HG03521 (cell line): Measurements from ENCODE around the gene HS6ST1.

Experiments
- ATAC-seq: cut with Tn5 transposase; IDR thresholded peaks from one replicate; pipeline ENCODE4 v1.9.1; 2021; ENCODE audit warnings: mild to moderate bottlenecking, moderate library complexity; ENCODE audit not compliant: unreplicated experiment

Gene HS6ST1, protein sequence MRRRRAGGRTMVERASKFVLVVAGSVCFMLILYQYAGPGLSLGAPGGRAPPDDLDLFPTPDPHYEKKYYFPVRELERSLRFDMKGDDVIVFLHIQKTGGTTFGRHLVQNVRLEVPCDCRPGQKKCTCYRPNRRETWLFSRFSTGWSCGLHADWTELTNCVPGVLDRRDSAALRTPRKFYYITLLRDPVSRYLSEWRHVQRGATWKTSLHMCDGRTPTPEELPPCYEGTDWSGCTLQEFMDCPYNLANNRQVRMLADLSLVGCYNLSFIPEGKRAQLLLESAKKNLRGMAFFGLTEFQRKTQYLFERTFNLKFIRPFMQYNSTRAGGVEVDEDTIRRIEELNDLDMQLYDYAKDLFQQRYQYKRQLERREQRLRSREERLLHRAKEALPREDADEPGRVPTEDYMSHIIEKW

DNA sequence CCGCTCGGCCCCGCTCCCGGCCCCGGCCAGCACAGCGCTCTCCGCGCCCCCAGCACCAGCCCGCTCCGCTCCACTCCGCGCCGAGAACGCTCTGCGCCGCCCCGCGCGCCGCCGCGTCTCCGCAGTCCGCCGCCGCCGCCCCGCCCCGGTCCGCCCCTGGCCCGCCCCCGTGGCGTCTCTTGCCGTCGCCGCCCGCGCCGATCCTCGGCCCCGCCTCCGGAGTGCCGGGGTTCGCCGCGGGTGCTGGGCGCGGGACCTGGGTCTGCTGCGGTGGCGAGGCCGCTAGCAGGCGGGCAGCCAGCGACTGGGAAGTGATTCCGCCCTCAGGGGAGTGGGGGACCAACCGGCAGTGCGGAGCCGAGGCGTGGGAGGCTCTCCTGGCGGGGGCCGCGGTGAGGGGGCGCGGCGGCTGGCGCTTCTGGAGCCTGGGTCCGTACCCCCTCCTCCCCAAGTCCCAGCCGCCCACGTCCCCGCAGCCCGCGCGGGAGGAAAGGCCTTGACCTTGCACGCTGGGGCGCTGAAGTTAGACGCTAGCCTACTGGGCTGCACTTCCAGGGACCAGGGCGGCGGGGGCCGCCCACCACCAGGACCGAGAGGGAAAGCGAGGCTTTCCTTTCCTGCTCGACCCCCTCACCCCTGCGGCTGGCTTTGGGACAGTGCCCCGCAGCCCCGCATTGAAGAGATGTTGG is at the start of gene HS6ST1:
HS6ST1 (minus strand) TSS at position 93 of the 689 bp plus-strand sequence. CDS start 305 bp downstream, outside the sequence.
- ATAC-seq, result peak; percentile 65

DNA sequence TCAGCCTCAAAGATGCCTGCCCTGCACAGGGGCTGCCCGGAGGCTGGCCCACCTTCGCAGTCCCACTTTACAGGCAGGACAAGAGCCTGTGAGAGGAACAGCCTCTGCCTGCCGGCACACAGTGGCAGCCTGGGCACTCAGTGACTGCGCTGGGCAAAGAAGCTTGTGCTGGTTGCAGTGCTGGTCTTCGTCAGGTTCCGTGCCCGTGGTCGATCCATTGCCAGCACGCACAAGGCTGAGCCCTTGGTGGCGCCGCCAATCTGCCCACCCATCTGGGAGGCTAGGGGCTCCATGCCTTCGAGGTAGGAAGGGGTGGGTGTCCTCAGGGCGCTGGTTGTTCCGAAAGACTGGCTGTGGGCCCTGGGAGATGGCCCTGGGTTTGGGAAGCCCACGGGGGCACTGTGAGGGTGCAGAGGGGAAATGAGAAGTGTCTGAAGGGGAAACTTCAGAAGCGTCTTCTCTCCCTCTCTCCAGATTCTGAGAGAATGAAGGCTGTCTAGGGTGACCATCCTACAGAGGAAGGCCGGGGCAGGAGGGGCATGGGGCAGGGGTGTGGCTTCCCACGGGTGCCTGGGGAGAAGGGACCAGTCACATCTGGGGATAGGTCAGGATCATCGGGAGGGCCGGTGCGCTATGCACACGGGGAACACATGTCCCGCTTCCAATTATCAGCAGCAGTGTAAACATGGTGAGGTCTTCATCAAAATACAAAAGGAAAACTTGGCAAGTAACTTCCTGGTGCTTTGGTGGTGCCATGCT is 49.1 kb upstream of the HS6ST1 start:
- ATAC-seq, result no peak

DNA sequence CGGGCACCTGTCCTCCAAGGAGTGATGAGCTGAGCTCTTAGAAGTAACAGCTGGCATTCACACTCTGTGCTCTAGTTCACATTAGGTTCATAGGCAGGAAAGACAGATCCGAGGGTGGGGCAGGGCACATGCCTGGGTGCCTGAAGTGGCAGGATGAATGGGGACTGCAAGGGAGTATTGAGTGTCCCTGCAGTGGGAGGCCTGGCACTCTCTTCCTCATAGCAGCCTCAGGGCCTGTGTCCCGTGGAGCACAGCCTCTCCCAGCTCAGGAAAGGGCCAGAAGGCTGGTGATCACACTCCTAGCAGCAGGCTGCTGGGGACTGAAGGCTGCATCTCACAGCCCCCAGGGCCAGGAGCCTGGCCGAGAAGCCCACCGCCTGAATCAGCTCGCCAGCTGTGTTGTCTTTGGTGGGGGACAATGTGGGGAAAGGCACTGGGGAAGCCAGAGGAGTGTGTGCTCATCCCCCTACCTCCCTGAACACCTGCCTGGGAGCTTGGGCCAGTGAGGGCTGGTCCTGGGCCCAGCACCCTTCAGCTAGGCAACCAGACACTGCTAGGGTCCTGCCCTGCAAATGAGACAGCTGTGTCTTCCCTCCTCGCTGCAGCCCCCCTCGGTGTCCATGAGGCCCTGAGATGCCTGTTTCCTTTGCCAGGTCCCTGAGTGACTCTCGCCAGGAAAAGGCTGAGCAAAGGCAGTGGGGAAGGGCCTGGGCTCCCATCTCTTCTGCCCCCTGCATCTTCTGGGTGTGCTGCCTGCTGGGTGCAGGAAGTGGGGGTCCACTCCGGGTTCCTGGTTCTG is 48.2 kb upstream of the HS6ST1 start:
- ATAC-seq, result no peak

DNA sequence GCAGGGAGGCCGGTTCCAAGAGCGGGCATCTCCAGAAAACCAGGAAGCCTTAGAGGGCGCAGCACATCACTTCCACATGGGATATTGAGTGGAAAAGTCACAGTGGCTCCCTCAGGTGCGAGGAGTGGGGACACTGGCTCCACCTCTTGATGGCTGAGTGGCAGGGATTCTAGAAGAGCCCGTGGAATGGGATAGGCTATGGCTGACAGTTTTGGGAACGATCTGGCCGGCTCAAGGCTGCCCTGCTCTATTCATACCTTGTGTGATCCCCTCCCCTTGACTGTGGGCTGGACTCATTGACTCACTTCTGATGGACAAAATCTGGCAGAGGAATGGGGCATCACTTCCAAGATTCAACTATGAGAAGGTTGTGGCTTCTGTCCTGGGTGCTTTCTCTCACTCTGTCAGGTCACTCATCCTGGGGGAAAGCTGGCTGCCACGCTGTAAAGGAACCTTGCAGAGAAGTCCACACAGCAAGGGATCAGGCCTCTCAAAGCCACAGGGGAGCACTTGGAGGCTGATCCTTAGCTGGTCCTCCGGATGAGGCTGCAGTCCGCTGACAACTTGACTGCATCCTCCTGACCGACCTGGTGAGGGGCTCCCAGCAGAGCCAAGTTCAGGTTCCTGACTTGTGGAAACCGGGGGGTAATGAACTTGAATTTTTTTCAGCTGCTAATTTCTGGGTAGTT is 46.7 kb upstream of the HS6ST1 start:
- no peak for ATAC-seq

DNA sequence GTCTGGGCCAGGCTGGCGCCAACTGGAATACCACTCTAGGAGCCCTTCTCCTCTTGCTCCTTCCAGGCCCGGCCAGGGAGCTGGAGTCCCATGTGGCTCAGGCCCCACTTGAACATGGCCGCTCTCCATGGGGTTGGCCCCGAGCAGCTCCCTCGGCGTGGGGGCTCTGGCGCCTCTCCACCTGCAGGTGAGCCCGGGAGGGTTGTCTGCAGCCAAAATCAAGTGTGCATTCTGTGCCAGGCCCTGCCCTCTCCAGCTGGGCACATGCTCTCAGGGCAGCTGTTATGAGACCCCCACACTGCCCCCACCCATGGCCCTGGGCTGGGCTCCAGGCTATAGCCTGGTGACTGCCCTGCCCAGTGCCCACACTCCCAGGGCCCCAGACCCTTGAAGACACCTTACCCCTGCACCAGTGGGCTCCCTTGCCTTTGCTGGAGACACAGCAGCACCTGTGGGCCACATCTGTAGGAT is 45.8 kb upstream of the HS6ST1 start:
- no peak for ATAC-seq

DNA sequence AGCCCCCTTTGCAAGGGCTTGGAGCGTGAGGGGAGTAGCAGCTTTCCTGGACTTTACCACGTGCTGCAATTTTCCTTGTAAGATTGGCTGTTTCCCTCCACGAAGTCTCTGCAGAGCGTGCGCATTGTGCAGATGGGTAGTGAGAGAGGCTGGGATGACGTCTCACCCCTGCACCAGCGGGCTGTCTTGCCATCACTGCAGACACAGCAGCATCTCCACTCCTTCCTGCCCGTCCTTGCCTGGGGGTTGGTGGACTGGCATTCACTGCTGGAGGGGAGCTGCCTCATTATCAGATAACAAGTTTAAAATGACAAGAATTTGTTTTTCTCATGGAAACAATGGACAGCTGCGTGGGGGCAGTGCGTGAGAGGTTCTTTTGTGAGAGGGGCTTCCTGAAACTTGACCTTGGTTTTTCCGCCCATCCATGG is 45.3 kb upstream of the HS6ST1 start:
- no peak for ATAC-seq

DNA sequence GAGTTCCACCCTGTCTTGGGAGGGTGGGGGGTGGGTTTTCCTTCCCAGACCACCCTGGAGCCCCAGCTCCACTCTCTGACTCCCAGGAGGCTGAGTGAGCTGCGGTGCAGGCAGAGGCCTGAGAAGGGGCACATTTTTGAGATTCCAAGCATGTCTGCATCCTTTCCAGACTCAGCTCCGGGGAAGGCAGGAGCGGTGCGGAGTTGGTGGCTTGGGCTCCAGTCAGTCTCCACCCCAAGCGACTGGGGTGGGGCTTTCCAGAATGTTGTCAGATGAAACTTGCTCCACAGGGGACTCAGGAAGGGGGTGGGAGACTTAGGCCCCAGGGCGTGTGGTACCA is 44.2 kb upstream of the HS6ST1 start:
- no peak for ATAC-seq

DNA sequence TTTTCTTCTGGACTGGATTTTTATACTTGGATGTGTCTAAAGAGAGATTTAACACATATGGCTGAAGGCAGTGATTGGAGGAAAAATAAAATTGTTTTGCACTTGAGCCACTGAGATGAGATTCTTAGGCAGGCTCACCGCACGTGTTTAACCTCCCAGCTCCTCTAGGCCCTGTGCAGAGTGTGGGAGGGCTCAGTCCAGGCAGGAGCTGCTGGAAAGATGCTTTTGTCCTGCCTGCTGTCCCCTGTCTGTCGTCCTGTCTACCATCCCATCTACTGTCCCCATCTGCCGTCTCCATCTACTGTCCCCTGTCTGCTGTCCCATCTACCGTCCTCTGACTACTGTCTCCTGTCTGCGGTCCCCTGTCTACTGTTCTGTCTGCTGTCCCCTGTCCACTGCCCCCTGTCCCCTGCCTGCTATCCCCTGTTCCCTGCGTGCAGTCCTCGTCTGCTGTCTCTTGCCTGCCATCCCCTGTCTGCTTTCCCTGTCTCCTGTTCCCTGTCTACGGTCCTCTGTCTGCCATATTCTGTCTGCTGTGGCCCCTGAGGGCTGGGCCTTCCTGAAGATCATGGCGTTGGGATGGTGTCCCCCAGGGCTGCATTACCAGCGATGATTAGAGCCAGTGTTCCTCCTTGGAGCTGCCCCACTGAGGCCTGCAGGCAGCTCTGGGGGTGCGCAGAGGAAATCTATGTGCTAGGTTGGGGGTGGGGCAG is 43.7 kb upstream of the HS6ST1 start:
- ATAC-seq, result no peak

DNA sequence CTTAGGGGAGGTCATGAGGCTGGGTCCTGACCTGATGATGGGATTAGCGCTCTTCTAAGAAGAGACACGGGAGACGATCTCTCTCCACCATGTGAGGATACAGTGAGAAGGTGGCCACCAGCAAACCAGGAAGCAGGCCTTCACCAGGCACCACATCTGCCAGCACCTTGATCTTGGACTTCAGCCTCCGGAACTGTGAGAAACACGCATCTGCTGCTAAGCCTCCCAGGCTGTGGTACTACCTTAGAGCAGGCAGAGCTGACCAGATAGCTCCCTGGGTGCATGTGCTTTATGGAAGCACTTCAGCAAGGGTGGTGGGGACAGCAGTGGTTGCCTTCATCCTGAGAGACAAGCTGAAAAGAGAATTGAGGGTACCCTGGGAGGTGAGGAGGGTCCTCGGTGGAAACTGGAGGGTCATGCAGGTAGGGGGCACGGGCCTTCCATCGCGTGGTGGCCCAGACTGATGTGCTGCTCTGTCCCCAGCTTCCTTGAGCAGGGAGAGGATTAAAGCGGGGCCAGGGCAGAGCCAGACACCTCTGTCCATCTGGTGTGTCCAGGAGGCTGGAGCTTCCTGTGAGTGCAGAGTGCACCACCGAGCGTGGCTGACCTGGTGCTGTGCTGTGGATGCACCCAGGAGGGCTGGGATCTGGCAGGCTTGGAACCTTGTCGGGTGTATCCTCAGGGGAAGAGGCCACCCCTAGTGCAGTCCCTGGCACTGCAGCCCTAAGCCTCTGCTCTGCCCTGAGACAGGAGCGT is 42.9 kb upstream of the HS6ST1 start:
- no peak for ATAC-seq

DNA sequence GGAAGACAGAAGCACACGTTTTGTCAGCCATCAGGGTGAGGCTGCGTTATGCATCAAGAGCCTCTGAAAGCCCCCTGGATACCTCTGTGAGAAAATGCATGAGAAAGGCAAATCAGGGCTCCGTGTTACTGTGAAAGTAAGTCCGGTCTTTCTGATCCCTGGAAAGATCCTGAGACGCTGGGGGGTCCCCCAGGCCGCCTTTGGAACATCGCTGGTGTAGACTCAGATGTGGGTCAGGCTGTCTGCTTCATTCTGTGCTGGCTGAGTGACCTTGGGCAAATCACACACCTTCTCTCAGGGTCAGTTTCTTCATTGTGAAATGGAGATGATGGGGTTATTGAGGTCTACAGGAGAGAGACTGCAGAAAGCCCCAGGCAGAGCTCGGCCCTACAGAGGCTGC is 42.0 kb upstream of the HS6ST1 start:
- no peak for ATAC-seq

DNA sequence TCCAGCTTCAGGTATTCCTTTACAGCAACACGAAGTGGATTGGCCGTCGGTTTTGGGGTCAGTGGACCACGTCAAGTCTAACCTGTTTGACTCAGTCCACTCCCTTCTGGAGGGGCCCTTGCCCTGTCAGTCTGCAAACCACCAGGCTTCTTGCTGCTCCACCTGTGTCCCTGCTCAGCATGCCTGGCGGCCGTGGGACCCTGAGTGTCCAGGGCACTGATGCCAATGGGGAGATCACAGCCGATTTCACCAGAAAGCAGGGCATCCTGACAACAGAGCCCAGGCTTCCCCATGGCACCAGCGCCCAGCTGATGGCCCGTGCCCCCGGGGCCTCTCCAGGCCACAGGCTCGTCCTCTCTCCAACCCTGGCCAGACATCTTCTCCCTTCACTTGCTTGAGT is 41.2 kb upstream of the HS6ST1 start:
- ATAC-seq, result no peak

DNA sequence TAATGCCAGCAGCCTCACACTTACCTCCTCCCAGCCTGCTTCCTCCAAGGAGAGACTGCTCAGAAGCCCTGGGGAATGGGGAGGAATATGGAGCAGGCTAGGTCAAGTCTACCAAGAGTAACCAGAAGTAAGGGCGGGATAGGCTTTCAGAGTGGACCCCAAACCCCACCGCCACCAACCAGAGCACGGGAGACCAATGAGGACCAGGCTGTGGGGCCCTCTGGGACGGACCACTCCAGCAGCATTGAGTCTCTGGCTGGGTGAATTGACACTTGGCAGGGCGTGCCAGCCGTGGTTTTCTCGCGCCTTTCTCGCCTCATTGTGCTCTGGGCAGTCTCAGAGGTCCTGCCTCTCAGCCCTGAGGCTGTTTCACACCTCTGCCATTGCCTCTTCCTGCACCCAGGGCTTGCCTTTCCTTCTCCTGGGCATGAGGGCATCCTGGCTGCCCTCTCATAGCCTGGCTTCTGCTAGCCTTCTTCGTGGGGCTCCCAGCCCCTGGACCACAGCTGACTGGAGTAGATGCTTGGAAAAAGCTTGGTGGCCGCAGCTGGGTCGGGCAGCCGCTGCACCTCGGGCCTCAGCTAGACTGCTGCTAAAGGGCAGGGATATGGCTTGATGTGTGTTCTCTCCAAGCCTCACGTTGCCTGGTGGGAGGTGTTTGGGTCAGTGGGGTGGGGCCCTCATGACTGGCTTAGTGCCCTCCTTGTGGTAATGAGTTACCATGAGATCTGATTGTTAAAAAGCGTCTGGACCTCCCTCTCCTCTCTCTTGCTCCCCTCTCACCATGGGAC is 40.5 kb upstream of the HS6ST1 start:
- ATAC-seq, result no peak

DNA sequence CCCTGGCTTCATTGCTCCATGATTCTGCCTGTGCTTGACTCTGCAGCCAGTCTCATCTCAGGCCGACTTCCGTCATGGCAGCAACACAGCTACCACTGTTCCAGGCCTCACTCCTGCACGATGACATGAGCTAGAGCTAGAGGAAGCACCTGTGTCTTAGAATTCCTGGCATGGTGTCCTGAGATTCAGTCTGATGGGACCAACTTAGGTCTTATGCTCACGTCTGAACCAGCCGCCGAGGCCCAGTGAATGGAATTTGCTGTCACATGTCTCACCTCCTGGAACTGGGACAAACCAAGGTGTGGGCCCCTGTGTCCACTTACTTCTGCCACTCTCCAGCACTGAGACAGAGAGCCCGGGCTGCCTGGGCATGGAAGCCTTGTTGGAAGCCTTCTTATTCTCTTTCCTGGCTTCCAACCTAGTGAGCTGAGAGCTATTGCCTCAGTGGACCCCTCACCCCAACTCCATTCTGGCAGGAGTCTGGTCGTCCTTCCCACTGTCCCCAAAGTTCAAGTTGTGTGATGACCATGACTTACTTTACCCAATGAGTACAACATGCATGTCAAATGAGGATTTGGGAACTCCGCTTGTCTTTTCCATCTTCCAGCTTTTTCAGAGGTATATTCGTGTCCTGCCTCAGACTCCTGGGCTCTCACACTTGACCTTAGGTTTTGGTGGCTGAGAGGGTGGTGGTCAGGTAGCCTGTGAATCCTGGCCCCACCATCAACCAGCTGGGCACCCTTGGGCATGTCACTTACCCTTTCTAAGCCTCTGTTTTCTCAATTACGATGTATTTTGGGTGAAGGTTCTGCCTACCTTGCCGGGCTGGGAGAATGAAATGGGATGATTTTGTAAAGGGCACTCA is 39.1 kb upstream of the HS6ST1 start:
- no peak for ATAC-seq

DNA sequence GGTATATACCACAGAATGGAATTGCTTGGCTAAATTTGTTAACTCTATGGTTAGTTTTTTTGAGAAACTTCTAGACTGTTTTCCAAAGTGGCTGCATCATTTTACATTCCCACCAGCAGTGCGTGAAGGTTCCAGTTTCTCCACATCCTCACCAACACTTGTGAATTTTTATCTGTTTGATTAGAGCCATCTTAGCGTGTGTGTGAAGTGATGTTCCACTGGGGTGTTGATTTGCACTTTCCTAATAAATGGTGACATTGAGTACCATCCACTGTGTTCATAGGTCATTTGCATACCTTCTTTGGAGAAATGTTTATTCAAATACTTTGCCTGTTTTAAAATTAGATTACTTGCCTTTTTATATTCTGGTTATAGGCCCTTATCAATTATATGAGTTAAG is 37.5 kb upstream of the HS6ST1 start:
- no peak for ATAC-seq

DNA sequence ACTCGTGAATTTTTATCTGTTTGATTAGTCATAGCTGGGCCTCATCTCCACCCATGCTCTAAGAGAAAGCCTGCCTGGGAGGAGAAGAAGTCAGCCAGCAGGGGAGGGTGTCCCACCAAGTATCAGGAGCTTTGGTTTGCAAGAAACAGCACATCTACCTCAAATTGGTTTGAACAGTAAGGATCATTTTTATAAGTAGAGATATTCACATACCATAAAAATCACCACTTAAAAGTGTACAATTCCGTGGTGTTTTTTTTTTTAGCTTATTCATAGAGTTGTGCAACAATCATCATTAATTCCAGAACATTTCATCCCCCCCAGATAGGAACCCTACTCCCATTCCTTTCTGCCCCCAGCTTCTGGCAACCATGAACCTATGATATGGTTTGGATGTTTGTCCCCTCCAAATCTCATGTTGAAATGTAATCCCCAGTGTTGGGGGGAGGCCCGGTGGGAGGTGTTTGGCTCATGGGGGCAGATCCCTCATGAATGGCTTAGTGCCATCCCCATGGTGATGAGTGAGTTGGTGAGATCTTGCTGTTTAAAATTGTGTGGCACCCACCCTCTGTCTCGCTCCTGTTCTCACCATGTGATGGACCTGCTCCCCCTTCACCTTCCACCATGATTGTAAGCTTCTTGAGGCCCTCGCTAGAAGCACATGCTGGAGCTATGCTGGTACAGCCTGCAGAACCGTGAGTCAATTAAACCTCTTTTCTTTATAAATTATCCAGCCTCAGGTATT is 36.2 kb upstream of the HS6ST1 start:
- ATAC-seq, result no peak

DNA sequence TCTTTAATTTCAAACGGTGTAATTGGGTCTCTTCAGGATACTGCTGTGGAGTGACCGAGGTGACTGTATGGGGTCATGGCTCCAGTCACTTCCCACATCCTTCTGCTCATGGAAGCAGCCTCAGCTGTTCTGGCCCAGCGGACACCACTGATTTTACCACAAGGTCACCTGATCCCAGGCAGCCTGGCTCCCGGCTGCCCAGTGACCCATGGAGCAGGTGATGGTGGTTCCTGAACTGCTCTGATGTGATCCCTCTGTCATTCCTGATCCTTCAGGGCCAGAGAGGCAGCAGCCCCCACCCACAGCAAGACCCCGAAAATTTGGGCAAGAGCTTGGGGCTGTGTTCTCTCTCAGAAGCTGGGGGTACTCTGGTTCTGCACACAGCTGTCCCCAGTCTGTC is 35.5 kb upstream of the HS6ST1 start:
- no peak for ATAC-seq
